Measurements from ENCODE around the gene PYCARD.

PYCARD gene

GRCh38 chr16:31228206-31228605 lies 25.6 kb upstream of the PYCARD start:
- Histone ChIP-seq H3K27ac (ENCODE audit: low read depth, low read length) (no peak overlapping the region), H3K9me3 (ENCODE audit: control insufficient read depth, insufficient read depth, low read depth, low read length) (peaks cover 7% of the 10 kb centered on the region), H3K9ac (ENCODE audit: low read length) (no peak overlapping the region), H3K27me3 (ENCODE audit: control insufficient read depth, insufficient read depth, low read length) (no peaks in the 10 kb centered on the region), H3K36me3 (ENCODE audit: control insufficient read depth, insufficient read depth, low read length) (no peaks in the 10 kb centered on the region), H3K4me3 (ENCODE audit: low read depth, low read length) (no peak overlapping the region), H3K4me1 (ENCODE audit: control insufficient read depth, insufficient read depth, low read length) (peaks cover 4% of the 10 kb centered on the region)

GRCh38 chr16:31225193-31225592 lies 22.6 kb upstream of the PYCARD start:
- H3K4me1 ChIP-seq (ENCODE audit: control insufficient read depth, insufficient read depth, low read length): peaks cover 4% of the 10 kb centered on the region
- no peak overlapping the region for H3K9ac ChIP-seq (ENCODE audit: low read length)
- H3K36me3 ChIP-seq (ENCODE audit: control insufficient read depth, insufficient read depth, low read length): no peaks in the 10 kb centered on the region

GRCh38 chr16:31224092-31224955 lies 21.8 kb upstream of the PYCARD start:
- Histone ChIP-seq H3K27me3 (ENCODE audit: control insufficient read depth, insufficient read depth, low read length) (peaks cover 12% of the 10 kb centered on the region; the same call in 1 of the 2 replicates), H3K36me3 (ENCODE audit: control insufficient read depth, insufficient read depth, low read length) (no peaks in the 10 kb centered on the region), H3K9me3 (ENCODE audit: control insufficient read depth, insufficient read depth, low read depth, low read length) (no peaks in the 10 kb centered on the region), H3K4me3 (ENCODE audit: low read depth, low read length) (no peak overlapping the region), H3K4me1 (ENCODE audit: control insufficient read depth, insufficient read depth, low read length) (peaks cover 4% of the 10 kb centered on the region), H3K27ac (ENCODE audit: low read depth, low read length) (no peak overlapping the region), H3K9ac (ENCODE audit: low read length) (no peak overlapping the region)

More at GRCh38 chr16:31225193-31225592, 22.6 kb upstream of the PYCARD start:
- Histone ChIP-seq H3K27me3 (ENCODE audit: control insufficient read depth, insufficient read depth, low read length) (peaks cover 12% of the 10 kb centered on the region; the same call in 1 of the 2 replicates), H3K9me3 (ENCODE audit: control insufficient read depth, insufficient read depth, low read depth, low read length) (no peaks in the 10 kb centered on the region), H3K27ac (ENCODE audit: low read depth, low read length) (no peak overlapping the region), H3K4me3 (ENCODE audit: low read depth, low read length) (no peak overlapping the region)

- no peak overlapping the region for H3K27ac ChIP-seq (ENCODE audit: low read depth, low read length)
- peaks cover 24% of the 10 kb centered on the region; the same call in 1 of the 2 replicates for H3K27me3 ChIP-seq (ENCODE audit: control insufficient read depth, insufficient read depth, low read length)
- no peaks in the 10 kb centered on the region for H3K4me1 ChIP-seq (ENCODE audit: control insufficient read depth, insufficient read depth, low read length)
- H3K9me3 ChIP-seq (ENCODE audit: control insufficient read depth, insufficient read depth, low read depth, low read length): no peaks in the 10 kb centered on the region
- no peak overlapping the region for H3K9ac ChIP-seq (ENCODE audit: low read length)
- H3K36me3 ChIP-seq (ENCODE audit: control insufficient read depth, insufficient read depth, low read length): no peaks in the 10 kb centered on the region
- no peak overlapping the region for H3K4me3 ChIP-seq (ENCODE audit: low read depth, low read length)
Measured at GRCh38 chr16:31223044-31223443, 20.5 kb upstream of the PYCARD start.

GRCh38 chr16:31221357-31222160 lies 19.0 kb upstream of the PYCARD start:
- Histone ChIP-seq H3K9ac (ENCODE audit: low read length) (no peak overlapping the region), H3K27me3 (ENCODE audit: control insufficient read depth, insufficient read depth, low read length) (peaks cover 39% of the 10 kb centered on the region), H3K36me3 (ENCODE audit: control insufficient read depth, insufficient read depth, low read length) (no peaks in the 10 kb centered on the region)

GRCh38 chr16:31219154-31219741 lies 16.7 kb upstream of the PYCARD start:
- no peak overlapping the region for H3K27ac ChIP-seq (ENCODE audit: low read depth, low read length)
- H3K9me3 ChIP-seq (ENCODE audit: control insufficient read depth, insufficient read depth, low read depth, low read length): no peaks in the 10 kb centered on the region
- no peak overlapping the region for H3K9ac ChIP-seq (ENCODE audit: low read length)
- H3K36me3 ChIP-seq (ENCODE audit: control insufficient read depth, insufficient read depth, low read length): no peaks in the 10 kb centered on the region
- no peak overlapping the region for H3K4me3 ChIP-seq (ENCODE audit: low read depth, low read length)
- peaks cover 21% of the 10 kb centered on the region for H3K4me1 ChIP-seq (ENCODE audit: control insufficient read depth, insufficient read depth, low read length)
- H3K27me3 ChIP-seq (ENCODE audit: control insufficient read depth, insufficient read depth, low read length): peaks cover 62% of the 10 kb centered on the region

More at GRCh38 chr16:31221357-31222160, 19.0 kb upstream of the PYCARD start:
- Histone ChIP-seq H3K4me1 (ENCODE audit: control insufficient read depth, insufficient read depth, low read length) (peaks cover 7% of the 10 kb centered on the region), H3K9me3 (ENCODE audit: control insufficient read depth, insufficient read depth, low read depth, low read length) (no peaks in the 10 kb centered on the region), H3K4me3 (ENCODE audit: low read depth, low read length) (no peak overlapping the region), H3K27ac (ENCODE audit: low read depth, low read length) (no peak overlapping the region)

- H3K36me3 ChIP-seq (ENCODE audit: control insufficient read depth, insufficient read depth, low read length): no peaks in the 10 kb centered on the region
- peaks cover 72% of the 10 kb centered on the region for H3K27me3 ChIP-seq (ENCODE audit: control insufficient read depth, insufficient read depth, low read length)
Measured at GRCh38 chr16:31217136-31217530, 14.6 kb upstream of the PYCARD start.

GRCh38 chr16:31216422-31217135 lies 14.0 kb upstream of the PYCARD start, which contains the start of gene PYDC1:
Gene PYDC1 (minus strand): TSS chr16:31217135. CDS start chr16:31217028, 107 bp downstream.
- H3K4me3 ChIP-seq (ENCODE audit: low read depth, low read length): peak within 1 kb of the TSS; percentile 61

More at GRCh38 chr16:31217136-31217530, 14.6 kb upstream of the PYCARD start:
- Histone ChIP-seq H3K9me3 (ENCODE audit: control insufficient read depth, insufficient read depth, low read depth, low read length) (no peaks in the 10 kb centered on the region), H3K9ac (ENCODE audit: low read length) (no peak overlapping the region), H3K27ac (ENCODE audit: low read depth, low read length) (no peak overlapping the region), H3K4me3 (ENCODE audit: low read depth, low read length) (peak overlapping the region; percentile 61), H3K4me1 (ENCODE audit: control insufficient read depth, insufficient read depth, low read length) (peaks cover 26% of the 10 kb centered on the region)

GRCh38 chr16:31215287-31216162 lies 13.0 kb upstream of the PYCARD start:
- H3K9me3 ChIP-seq (ENCODE audit: control insufficient read depth, insufficient read depth, low read depth, low read length): no peaks in the 10 kb centered on the region
- peaks cover 26% of the 10 kb centered on the region for H3K4me1 ChIP-seq (ENCODE audit: control insufficient read depth, insufficient read depth, low read length)
- H3K9ac ChIP-seq (ENCODE audit: low read length): no peak overlapping the region
- no peak overlapping the region for H3K27ac ChIP-seq (ENCODE audit: low read depth, low read length)
- H3K4me3 ChIP-seq (ENCODE audit: low read depth, low read length): peak overlapping the region; percentile 61
- H3K36me3 ChIP-seq (ENCODE audit: control insufficient read depth, insufficient read depth, low read length): no peaks in the 10 kb centered on the region
- H3K27me3 ChIP-seq (ENCODE audit: control insufficient read depth, insufficient read depth, low read length): peaks cover 65% of the 10 kb centered on the region

More at GRCh38 chr16:31216422-31217135, 14.0 kb upstream of the PYCARD start, which contains the start of gene PYDC1:
- Histone ChIP-seq H3K9me3 (ENCODE audit: control insufficient read depth, insufficient read depth, low read depth, low read length) (no peaks in the 10 kb centered on the region), H3K9ac (ENCODE audit: low read length) (no peak within 1 kb of the TSS), H3K4me1 (ENCODE audit: control insufficient read depth, insufficient read depth, low read length) (peaks cover 26% of the 10 kb centered on the region), H3K27ac (ENCODE audit: low read depth, low read length) (no peak within 1 kb of the TSS), H3K27me3 (ENCODE audit: control insufficient read depth, insufficient read depth, low read length) (peaks cover 75% of the 10 kb centered on the region), H3K36me3 (ENCODE audit: control insufficient read depth, insufficient read depth, low read length) (no peaks in the 10 kb centered on the region)

All from HUES6 (cell line).